HG03060 (cell line): Measurements from ENCODE around the gene CDC42EP5.
"Not testable (repeated sequence)": the region's sequence is repeated elsewhere in the genome, so short reads cannot be mapped to it uniquely, and the experiment has no call there.

Source experiments
- ATAC-seq: cut with Tn5 transposase; IDR thresholded peaks from one replicate; pipeline ENCODE4 v1.9.1; 2021; ENCODE audit warnings: low read depth, moderate number of reproducible peaks; ENCODE audit not compliant: unreplicated experiment

CDC42EP5 gene

GRCh38 chr19:54451331-54451871 is 21.7 kb downstream of the CDC42EP5 start:
- ATAC-seq = no peak

GRCh38 chr19:54449701-54450069 is 23.4 kb downstream of the CDC42EP5 start:
- no peak for ATAC-seq

- peak; percentile 84 for ATAC-seq
Measured at GRCh38 chr19:54448774-54449700, 24.1 kb downstream of the CDC42EP5 start, which contains the start of gene LENG8. LENG8 (plus strand) TSS chr19:54449199; CDS start chr19:54451345, 2,146 bp downstream.

GRCh38 chr19:54448040-54448773 is 24.9 kb downstream of the CDC42EP5 start:
- ATAC-seq = no peak

GRCh38 chr19:54446349-54446748 is 26.7 kb downstream of the CDC42EP5 start:
- not testable (repeated sequence) for ATAC-seq

GRCh38 chr19:54444737-54445136 is 28.4 kb downstream of the CDC42EP5 start:
- ATAC-seq = no peak

- no peak for ATAC-seq
Measured at GRCh38 chr19:54440641-54441040, 32.5 kb downstream of the CDC42EP5 start.

GRCh38 chr19:54439174-54439851 is 33.8 kb downstream of the CDC42EP5 start:
- no peak for ATAC-seq

GRCh38 chr19:54436628-54437252 is 36.4 kb downstream of the CDC42EP5 start:
- ATAC-seq = no peak

- no peak for ATAC-seq
Measured at GRCh38 chr19:54436031-54436523, 37.0 kb downstream of the CDC42EP5 start.

- ATAC-seq = no peak
Measured at GRCh38 chr19:54435551-54436016, 37.5 kb downstream of the CDC42EP5 start.

- no peak for ATAC-seq
Measured at GRCh38 chr19:54434873-54435214, 38.3 kb downstream of the CDC42EP5 start.

- no peak for ATAC-seq
Measured at GRCh38 chr19:54434112-54434872, 38.8 kb downstream of the CDC42EP5 start.

- ATAC-seq = no peak
Measured at GRCh38 chr19:54433697-54434096, 39.4 kb downstream of the CDC42EP5 start.

GRCh38 chr19:54432144-54432738 is 40.9 kb downstream of the CDC42EP5 start:
- no peak for ATAC-seq

GRCh38 chr19:54431255-54431838 is 41.7 kb downstream of the CDC42EP5 start:
- no peak for ATAC-seq

GRCh38 chr19:54430306-54431254 is 42.5 kb downstream of the CDC42EP5 start:
- no peak for ATAC-seq
